Neural cell (in vitro differentiated cells): ENCODE results near the gene XXYLT1. TPM values are rescaled to one million over a fixed set of nuclear protein-coding genes. Genes with fewer than 3 reads are reported as not detected.

Source experiments
- H2AFZ ChIP-seq: fragments of 200-600, 300-800 bp; sonication (generic), shearing (Covaris generic); 2 replicates; pipeline ENCODE4 v1.6.0; 2014; ENCODE audit warnings: low read depth, mild to moderate bottlenecking, antibody characterized with exemption, low read length, moderate library complexity
- H3F3A ChIP-seq: fragments of 200-600 bp; shearing (Covaris generic); 2 replicates; pipeline ENCODE4 v1.6.1; 2016; ENCODE audit warnings: mild to moderate bottlenecking, moderate library complexity, mixed read lengths, antibody characterized with exemption, low read length; ENCODE audit not compliant: insufficient read depth, poor library complexity, severe bottlenecking
- H3K27ac ChIP-seq: fragments of 200-600, 300-800 bp; sonication (generic), shearing (Covaris generic); 2 replicates; pipeline ENCODE4 v1.5.1; 2014; ENCODE audit warnings: mild to moderate bottlenecking, low read length, moderate library complexity
- H3K27me3 ChIP-seq: fragments of 300-800, 200-600 bp; sonication (generic), shearing (Covaris generic); 2 replicates; pipeline ENCODE4 v1.6.0; 2014; ENCODE audit warnings: mild to moderate bottlenecking, low read depth, low read length, moderate library complexity; ENCODE audit not compliant: insufficient read depth
- H3K36me3 ChIP-seq: fragments of 300-800, 200-600 bp; sonication (generic), shearing (Covaris generic); 2 replicates; pipeline ENCODE4 v1.5.1; 2014; ENCODE audit warnings: mild to moderate bottlenecking, antibody characterized with exemption, low read length, moderate library complexity; ENCODE audit not compliant: insufficient read depth
- H3K4me2 ChIP-seq: fragments of 300-800, 200-600 bp; sonication (generic), shearing (Covaris generic); 2 replicates; pipeline ENCODE4 v1.6.0; 2014; ENCODE audit warnings: mild to moderate bottlenecking, low read length
- H3K4me3 ChIP-seq: fragments of 300-800, 200-600 bp; sonication (generic), shearing (Covaris generic); 2 replicates; pipeline ENCODE4 v1.5.1; 2014; ENCODE audit warnings: mild to moderate bottlenecking, low read length, moderate library complexity
- H3K79me2 ChIP-seq: fragments of 200-600 bp; shearing (Covaris generic); replicated peaks from 2 replicates; pipeline ENCODE4 v1.6.0; 2014; ENCODE audit warnings: mild to moderate bottlenecking, low read length, moderate library complexity; ENCODE audit not compliant: insufficient read depth
- H3K9ac ChIP-seq: fragments of 300-800, 200-600 bp; sonication (generic), shearing (Covaris generic); 2 replicates; pipeline ENCODE4 v1.6.1; 2016; ENCODE audit warnings: mild to moderate bottlenecking, low read length, mixed read lengths
- H3K9me2 ChIP-seq: fragments of 200-600 bp; shearing (Covaris generic); 2 replicates; pipeline ENCODE4 v1.6.1; 2016; ENCODE audit warnings: mild to moderate bottlenecking, low read length, mixed read lengths; ENCODE audit not compliant: insufficient read depth
- H3K9me3 ChIP-seq: fragments of 200-600, 300-800 bp; sonication (generic), shearing (Covaris generic); 2 replicates; pipeline ENCODE4 v1.6.1; 2016; ENCODE audit warnings: mild to moderate bottlenecking, mixed run types, low read length, moderate library complexity, mixed read lengths
- H4K20me1 ChIP-seq: fragments of 200-600 bp; shearing (Covaris generic); 2 replicates; pipeline ENCODE4 v1.6.1; 2016; ENCODE audit warnings: mild to moderate bottlenecking, mixed run types; ENCODE audit not compliant: insufficient read depth
- CTCF ChIP-seq: fragments of 450-650 bp; IDR thresholded peaks from 2 replicates; pipeline ENCODE4 v1.5.1; 2014; ENCODE audit warnings: antibody characterized with exemption, mild to moderate bottlenecking, moderate library complexity; ENCODE audit not compliant: poor library complexity, severe bottlenecking
- EP300 ChIP-seq: fragments of 450-650 bp; conservative IDR thresholded peaks from 2 replicates; pipeline ENCODE4 v1.6.1; 2014; ENCODE audit warnings: antibody characterized with exemption, mild to moderate bottlenecking, moderate library complexity; ENCODE audit not compliant: poor library complexity, severe bottlenecking
- EZH2 ChIP-seq: fragments of 200-600, 300-800 bp; shearing (Covaris generic), sonication (generic); IDR thresholded peaks from 2 replicates; pipeline ENCODE4 v1.6.1; 2014; ENCODE audit warnings: antibody characterized with exemption, low read length, borderline replicate concordance, mild to moderate bottlenecking; ENCODE audit not compliant: insufficient read depth, poor library complexity, severe bottlenecking
- MXI1 ChIP-seq: fragments of 450-650 bp; conservative IDR thresholded peaks from 2 replicates; pipeline ENCODE4 v1.6.1; 2014; ENCODE audit warnings: antibody characterized with exemption, mild to moderate bottlenecking; ENCODE audit not compliant: poor library complexity, severe bottlenecking
- POLR2AphosphoS5 ChIP-seq: IDR thresholded peaks from 2 replicates; pipeline ENCODE4 v1.6.1; 2012
- RAD21 ChIP-seq: fragments of 450-650 bp; conservative IDR thresholded peaks from 2 replicates; pipeline ENCODE4 v1.6.1; 2014; ENCODE audit warnings: antibody characterized with exemption, mild to moderate bottlenecking, moderate library complexity
- REST ChIP-seq: IDR thresholded peaks from 2 replicates; pipeline ENCODE4 v1.6.1; 2012; ENCODE audit warnings: borderline replicate concordance
- SMC3 ChIP-seq: fragments of 450-650 bp; conservative IDR thresholded peaks from 2 replicates; pipeline ENCODE4 v1.6.1; 2014; ENCODE audit warnings: antibody characterized with exemption, mild to moderate bottlenecking, moderate library complexity; ENCODE audit not compliant: poor library complexity
- TAF1 ChIP-seq: IDR thresholded peaks from 2 replicates; pipeline ENCODE4 v1.6.1; 2012; ENCODE audit warnings: low read depth
- polyA plus RNA-seq: library from polyadenylated mRNA; depleted of rRNA; stranded (reverse); fragments of >200 nt; gene quantifications from 2 replicates; pipeline ENCODE4 v1.2.3, GENCODE V29; 2014

XXYLT1 gene
- polyA plus RNA-seq, 1 donor from 2014 or later = 25.4 TPM

DNA sequence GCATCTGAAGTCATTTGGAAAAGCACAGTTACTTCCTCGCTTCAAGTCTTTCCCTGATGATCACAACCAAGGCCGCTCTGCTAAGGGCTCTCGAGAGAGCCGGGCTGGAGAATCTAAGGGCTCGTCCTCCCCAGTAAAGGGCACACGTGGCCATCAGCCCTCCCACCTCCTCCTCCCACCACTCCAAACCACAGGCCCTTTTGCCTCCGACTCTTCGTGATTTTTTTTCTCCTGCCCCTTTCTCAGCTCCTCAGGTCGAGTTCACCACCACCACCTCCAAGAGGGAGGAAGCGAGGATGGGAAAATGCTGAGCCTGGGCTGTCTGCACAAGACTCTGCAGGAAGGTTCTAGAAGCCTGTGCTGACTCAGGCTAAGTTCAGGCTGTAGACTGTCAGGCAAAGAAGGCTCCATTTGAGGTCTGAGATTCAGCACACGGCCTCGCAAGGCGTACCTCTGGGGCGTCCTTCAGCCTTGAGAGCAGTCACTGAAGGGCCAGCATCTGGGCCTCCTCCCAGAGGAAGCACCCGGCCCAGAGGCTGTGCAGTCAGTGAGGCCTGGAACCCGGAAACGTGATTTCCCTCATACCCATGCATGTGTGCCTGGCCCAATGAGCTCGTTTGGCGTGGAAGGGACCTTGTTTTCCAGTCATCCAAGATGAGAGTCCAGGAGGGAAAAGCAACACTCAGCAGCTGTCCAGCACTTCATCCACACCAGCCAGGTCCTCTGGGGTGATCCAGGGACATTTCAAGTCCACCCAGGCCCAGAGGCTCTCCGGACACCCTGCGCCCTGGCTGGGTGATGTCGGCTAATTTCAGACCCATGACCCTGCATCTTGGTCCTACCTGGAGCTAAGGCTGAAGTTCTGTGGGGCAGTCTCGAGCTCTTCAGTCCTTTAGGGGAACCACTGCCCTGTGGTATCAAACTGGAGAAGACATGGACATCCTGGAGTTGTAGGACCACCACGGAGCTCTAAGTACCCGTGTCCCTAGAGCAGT is 196.8 kb downstream of the XXYLT1 start:
- H3K4me3 ChIP-seq = no peak overlapping the region
- H3K9ac ChIP-seq = no peak overlapping the region
- no peak overlapping the region for H3K27ac ChIP-seq
- no peaks in the 10 kb centered on the region for H3K79me2 ChIP-seq
- no peak overlapping the region for H2AFZ ChIP-seq
- no peak for TF ChIP-seq RAD21
- no peak for TF ChIP-seq EZH2
- no peak for TF ChIP-seq EP300
- no peak for TF ChIP-seq SMC3
- no peak for TF ChIP-seq TAF1
- no peak for TF ChIP-seq CTCF
- no peak for TF ChIP-seq REST
- TF ChIP-seq POLR2AphosphoS5 = no peak
- TF ChIP-seq MXI1 = no peak
- H3K27me3 ChIP-seq = no peaks in the 10 kb centered on the region
- no peak overlapping the region for H3K4me2 ChIP-seq
- no peaks in the 10 kb centered on the region for H3K36me3 ChIP-seq
- no peaks in the 10 kb centered on the region for H3K9me3 ChIP-seq
- H3F3A ChIP-seq = no peaks in the 10 kb centered on the region
- H4K20me1 ChIP-seq = no peaks in the 10 kb centered on the region
- H3K9me2 ChIP-seq = no peaks in the 10 kb centered on the region

GRCh38 chr3:195072916-195073564 is 197.9 kb downstream of the XXYLT1 start:
- Histone ChIP-seq H3K9me3 (no peaks in the 10 kb centered on the region), H3K4me2 (no peak overlapping the region), H3K79me2 (no peaks in the 10 kb centered on the region), H3K9me2 (no peaks in the 10 kb centered on the region), H4K20me1 (no peaks in the 10 kb centered on the region), H3F3A (no peaks in the 10 kb centered on the region), H3K27me3 (no peaks in the 10 kb centered on the region), H3K4me3 (no peak overlapping the region), H2AFZ (no peak overlapping the region), H3K27ac (no peak overlapping the region), H3K9ac (no peak overlapping the region), H3K36me3 (no peaks in the 10 kb centered on the region)
- no peak for TF ChIP-seq SMC3
- no peak for TF ChIP-seq CTCF
- no peak for TF ChIP-seq TAF1
- no peak for TF ChIP-seq POLR2AphosphoS5
- no peak for TF ChIP-seq REST
- no peak for TF ChIP-seq MXI1
- TF ChIP-seq EP300 = no peak
- TF ChIP-seq RAD21 = no peak
- no peak for TF ChIP-seq EZH2
